Ovary (tissue), 9 donors: ENCODE results near the gene IQGAP1. TPM values are rescaled to one million over a fixed set of nuclear protein-coding genes. Genes with fewer than 3 reads are reported as not detected.
A peak's percentile ranks its signal among the peaks of the same experiment; 100 is the strongest.

ENCODE experiments used
- DNase-seq, 5 donors: peaks; one replicate each; pipeline ENCODE4 v3.0.0-alpha.2; 2019 to 2020
- H3K27ac ChIP-seq, 2 donors: fragments of 200-600 bp; one replicate each; pipeline versions ENCODE4 v1.5.1 to v1.8.0; 2019 to 2022
- H3K27me3 ChIP-seq: fragments of 200-600 bp; one replicate; pipeline ENCODE4 v1.8.0; 2022
- H3K36me3 ChIP-seq: fragments of 200-600 bp; sonication (generic); one replicate; pipeline ENCODE4 v1.5.1; 2019
- H3K4me1 ChIP-seq: one replicate; pipeline ENCODE4 v1.8.1; 2013; ENCODE audit warnings: mild to moderate bottlenecking, moderate library complexity; ENCODE audit not compliant: insufficient read depth
- H3K4me3 ChIP-seq: fragments of 200-600 bp; sonication (generic); one replicate; pipeline ENCODE4 v1.5.1; 2017
- H3K9me3 ChIP-seq, 2 donors: fragments of 200-600 bp in 1 of 2; sonication (generic) in 1 of 2; one replicate each; pipeline versions ENCODE4 v1.5.1 to v1.8.1; 2013 to 2019; ENCODE audit warnings: mild to moderate bottlenecking in 1 of 2, moderate library complexity in 1 of 2
- CTCF ChIP-seq, 3 donors: fragments of 450-650 bp in 2 of 3; fragments of 200-600 bp in 1 of 3; IDR thresholded peaks; one replicate each; pipeline versions ENCODE4 v1.5.1 to v1.8.0; 2016 to 2022; ENCODE audit warnings: antibody characterized with exemption in 3 of 3, mild to moderate bottlenecking in 1 of 3
- EP300 ChIP-seq: sonication (generic); formaldehyde crosslinking; IDR thresholded peaks from one replicate; pipeline ENCODE4 v1.6.1; 2017; ENCODE audit warnings: antibody characterized with exemption
- POLR2A ChIP-seq: fragments of 450-650 bp; IDR thresholded peaks from one replicate; pipeline ENCODE4 v1.6.1; 2017; ENCODE audit warnings: antibody characterized with exemption, mild to moderate bottlenecking, moderate library complexity
- WGBS, 3 donors: extraction: QIAGEN DNeasy Blood & Tissue Kit in 1 of 3; methylation state at CpG; one replicate each; pipeline versions ENCODE4 v1.1.5 to v1.1.7; 2013 to 2017; 5-methylcytosine and 5-hydroxymethylcytosine counted together
- intact Hi-C, 4 donors: fragments of 100-400 bp; cut with DNase I; formaldehyde crosslinking; loops; one replicate each; pipeline versions ENCODE4 v1.11.0 to v1.15.1; 2022 to 2023
- polyA plus RNA-seq, 2 donors: library from polyadenylated mRNA; stranded (reverse); fragments of 200-250 nt in 1 of 2; fragments of 350-450 nt in 1 of 2; fragmentation: Illumina TruSeq in 1 of 2; extraction: RNeasy Lipid Tissue Mini Kit (QIAGEN cat#74804) in 1 of 2; gene quantifications; one replicate each; pipeline ENCODE4 v1.2.3, GENCODE V29; 2013 to 2014
- total RNA-seq, 7 donors: library from RNA; depleted of rRNA in 2 of 7; stranded (reverse); fragments of >200 nt in 2 of 7; fragmentation: NEBNext Ultra II Directional in 3 of 7; extraction: Animal tissue kit (Norgen Biotek cat#: 25700) in 3 of 7; gene quantifications; one replicate each; pipeline versions ENCODE4 v1.1.0 to v1.2.4, GENCODE V29; 2016 to 2023
- donor health status: DM: no; HTN: no; CAD: no; lungs with moderate emphysema.
- donor health status: DM: no; HTN: no; CAD: no.
- donor health status: Bipolar disorder and iron deficiency.
- donor health status: DM: yes; HTN: yes; CAD: no.
- donor health status: DM: no; HTN: no; CAD: no.
- donor health status: DM: yes; HTN: yes; CAD: no.

IQGAP1 gene
- total and polyA plus RNA-seq, 9 donors, result 68.1 to 173 (median 108) TPM

- H3K9me3 ChIP-seq, result no peaks in the 10 kb centered on the region
- intact Hi-C loops, result no loop called here
- H3K36me3 ChIP-seq, result no peaks in the 10 kb centered on the region
- WGBS, 3 donors, result 90 to 95% (median 94%) methylated on average over 21 of the region's 21 CpGs
- no peak overlapping the region for H3K27ac ChIP-seq
- H3K27me3 ChIP-seq, result no peaks in the 10 kb centered on the region
- peaks cover 2% of the 10 kb centered on the region for H3K4me1 ChIP-seq
- H3K4me3 ChIP-seq, result no peak overlapping the region
- no peak for DNase-seq
- TF ChIP-seq CTCF (IDR thresholded peaks at IDR 0.05), result no peak
- no peak for TF ChIP-seq EP300
- TF ChIP-seq POLR2A, result no peak
Observed at GRCh38 chr15:90349072-90349471, 39.0 kb upstream of the IQGAP1 start.

- Histone ChIP-seq H3K27ac (no peak overlapping the region), H3K4me3 (no peak overlapping the region), H3K4me1 (peaks cover 2% of the 10 kb centered on the region), H3K27me3 (no peaks in the 10 kb centered on the region), H3K36me3 (no peaks in the 10 kb centered on the region), H3K9me3 (no peaks in the 10 kb centered on the region)
- DNase-seq, result no peak
- TF ChIP-seq CTCF (IDR thresholded peaks at IDR 0.05) (no peak), POLR2A (no peak), EP300 (no peak)
- intact Hi-C loops, result no loop called here
- WGBS, 3 donors, result 95 to 97% (median 95%) methylated on average over 9 of the region's 9 CpGs
Observed at GRCh38 chr15:90349821-90350220, 38.2 kb upstream of the IQGAP1 start.

GRCh38 chr15:90351479-90352106, 36.4 kb upstream of the IQGAP1 start:
- Histone ChIP-seq H3K9me3 (no peaks in the 10 kb centered on the region), H3K36me3 (no peaks in the 10 kb centered on the region), H3K27me3 (no peaks in the 10 kb centered on the region), H3K27ac (no peak overlapping the region), H3K4me1 (peaks cover 2% of the 10 kb centered on the region), H3K4me3 (peak overlapping the region; percentile 96)
- no peak for DNase-seq
- intact Hi-C loops, result no loop called here
- TF ChIP-seq EP300 (no peak), POLR2A (no peak), CTCF (IDR thresholded peaks at IDR 0.05) (no peak)
- WGBS, 3 donors, result 34 to 39% (median 36%) methylated on average over 25 of the region's 25 CpGs

- no peaks in the 10 kb centered on the region for H3K36me3 ChIP-seq
- H3K27ac ChIP-seq, result peak within 1 kb of the TSS in 1 of 2 donors; percentile 41
- H3K4me3 ChIP-seq, result peak within 1 kb of the TSS; percentile 96
- H3K27me3 ChIP-seq, result no peaks in the 10 kb centered on the region
- WGBS, 3 donors, result 1 to 2% (median 1%) methylated on average over 46 to 53 of the region's 53 CpGs
- intact Hi-C loops, result no loop called here
- H3K9me3 ChIP-seq, result no peaks in the 10 kb centered on the region
- H3K4me1 ChIP-seq, result peaks cover 2% of the 10 kb centered on the region
- DNase-seq, result peak; percentile 84 to 92 (median 86)
- TF ChIP-seq EP300 (no peak), CTCF (IDR thresholded peaks at IDR 0.05) (no peak), POLR2A (no peak)
Observed at GRCh38 chr15:90352107-90352893, 35.7 kb upstream of the IQGAP1 start, which contains the start of gene ZNF774. TSS of gene ZNF774 (plus strand) at chr15:90352284. CDS start at chr15:90354661, 2,377 bp downstream.
